Fibroblast of skin of left quadriceps (primary cell): ENCODE results near the gene ZNF764.
"Not testable (repeated sequence)": the region's sequence is repeated elsewhere in the genome, so short reads cannot be mapped to it uniquely, and the experiment has no call there.

Experiments used
- DNase-seq, 2 experiments: peaks; one replicate each; pipeline ENCODE4 v3.0.0-alpha.2; 2013; ENCODE audit warnings: low read depth in 2 of 2

ZNF764 gene

DNA sequence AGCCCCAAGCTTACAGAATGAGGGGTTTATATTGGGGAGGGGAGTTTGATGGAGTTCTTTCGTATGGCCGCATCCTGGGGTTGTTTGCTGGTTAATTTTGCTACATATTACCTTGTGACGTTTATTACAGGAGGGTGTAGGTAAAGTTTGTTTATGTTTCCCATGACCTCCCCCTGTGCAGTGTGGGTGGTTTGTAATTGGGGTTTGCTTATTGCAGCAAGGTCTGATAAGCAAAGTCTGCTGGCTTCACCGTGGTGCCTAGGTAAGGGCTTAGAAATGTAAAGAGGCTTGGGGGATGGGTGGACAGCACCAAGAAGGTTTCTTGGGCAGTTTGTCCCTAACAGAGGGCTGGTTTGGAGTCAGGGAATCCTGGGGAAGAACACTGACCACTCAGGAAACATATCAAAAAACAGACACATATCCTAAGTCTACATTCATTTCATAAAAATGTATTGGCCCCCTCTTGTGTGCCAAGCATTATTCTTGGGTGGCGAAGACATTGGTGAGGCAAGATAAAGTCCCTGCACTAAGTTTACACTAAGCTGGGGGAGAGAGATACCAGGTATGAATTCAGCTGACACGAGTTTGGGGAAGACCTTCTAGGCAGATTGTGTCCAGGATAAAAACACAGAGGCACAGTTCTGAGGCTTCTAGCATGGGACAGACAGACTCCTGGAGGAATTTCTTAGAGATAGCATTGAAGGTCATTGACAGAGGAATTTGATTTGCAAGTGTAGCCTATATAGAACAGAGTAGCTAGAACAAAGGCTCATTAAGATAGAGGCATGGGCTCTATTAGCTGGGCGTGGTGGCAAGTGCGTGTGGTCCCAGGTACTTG, 9.5 kb downstream of the ZNF764 start:
- DNase-seq: no peak

DNA sequence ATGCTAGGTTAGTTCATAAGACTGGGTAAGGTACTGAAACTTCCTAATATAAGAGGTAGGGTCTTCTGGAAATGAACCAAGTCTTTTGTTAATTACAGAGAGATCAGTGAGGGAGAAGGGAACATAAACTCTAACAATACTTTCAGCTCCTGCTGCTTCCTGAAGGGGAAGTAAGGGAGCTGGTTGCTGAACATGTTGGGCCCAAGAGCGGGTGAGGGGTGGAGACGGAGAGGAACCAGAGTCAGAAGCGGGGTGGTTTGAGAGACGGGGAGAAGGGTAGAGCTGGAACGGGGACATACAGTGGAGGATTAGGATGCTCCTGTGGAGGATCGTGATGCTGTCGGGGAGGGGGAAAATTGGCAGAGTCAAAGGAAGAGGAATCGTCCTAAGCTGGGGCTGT, 12.1 kb downstream of the ZNF764 start:
- no peak for DNase-seq

DNA sequence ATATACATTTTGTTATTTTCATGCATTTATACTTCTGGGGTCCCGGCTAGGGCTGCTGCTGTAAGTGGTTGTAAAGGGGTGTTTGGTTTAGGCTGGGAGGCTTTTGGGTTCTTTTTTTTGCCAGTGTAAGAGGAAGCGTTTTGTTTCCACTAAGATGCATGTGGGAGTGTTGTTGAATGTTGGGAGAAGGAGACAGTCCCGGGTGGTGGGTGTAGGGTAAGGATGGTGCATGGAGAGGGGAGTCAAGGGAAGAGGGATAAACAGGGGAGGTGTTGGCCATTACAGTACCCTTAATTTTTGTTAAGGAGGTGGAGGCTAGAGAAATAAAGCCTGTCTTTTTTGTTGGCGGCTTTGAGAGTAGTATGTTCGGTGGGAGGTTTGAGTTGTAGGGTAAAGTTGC, 15.1 kb downstream of the ZNF764 start:
- no peak for DNase-seq

DNA sequence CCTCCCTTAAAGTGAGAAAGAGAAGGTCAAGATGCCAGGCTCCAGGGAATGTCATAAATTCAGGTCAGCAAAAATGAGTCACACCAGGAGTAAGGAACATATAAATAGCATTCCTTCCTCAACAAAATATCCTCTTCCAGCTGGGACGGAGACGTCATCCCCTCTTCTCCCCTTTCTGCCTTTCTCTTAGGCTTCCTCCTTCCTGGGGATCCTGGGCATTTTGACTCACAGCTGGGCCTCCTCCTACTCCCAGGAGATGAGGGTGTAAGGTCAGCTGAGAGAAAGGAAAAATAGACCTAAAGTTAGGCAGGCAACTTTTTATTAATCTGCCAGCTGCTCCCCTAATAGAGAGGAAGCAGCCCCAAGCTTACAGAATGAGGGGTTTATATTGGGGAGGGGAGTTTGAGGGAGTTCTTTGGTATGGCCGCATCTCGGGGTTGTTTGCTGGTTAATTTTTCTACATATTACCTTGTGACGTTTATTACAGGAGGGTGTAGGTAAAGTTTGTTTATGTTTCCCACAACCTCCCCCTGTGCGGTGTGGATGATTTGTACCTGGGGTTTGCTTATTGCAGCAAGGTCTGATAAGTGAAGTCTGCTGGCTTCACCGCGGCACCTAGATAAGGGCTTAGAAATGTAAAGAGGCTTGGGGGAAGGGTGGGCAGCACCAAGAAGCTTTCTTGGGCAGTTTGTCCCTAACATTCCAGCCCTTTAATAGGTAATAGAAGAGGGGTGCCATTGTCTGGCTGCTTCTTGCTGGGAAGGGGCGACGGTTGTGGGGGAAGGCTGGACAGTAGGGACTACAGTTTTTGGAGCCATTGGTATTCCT, 16.5 kb downstream of the ZNF764 start:
- DNase-seq: no peak

GRCh38 chr16:30540916-30541464, 17.2 kb downstream of the ZNF764 start:
- DNase-seq: not testable (repeated sequence)

DNA sequence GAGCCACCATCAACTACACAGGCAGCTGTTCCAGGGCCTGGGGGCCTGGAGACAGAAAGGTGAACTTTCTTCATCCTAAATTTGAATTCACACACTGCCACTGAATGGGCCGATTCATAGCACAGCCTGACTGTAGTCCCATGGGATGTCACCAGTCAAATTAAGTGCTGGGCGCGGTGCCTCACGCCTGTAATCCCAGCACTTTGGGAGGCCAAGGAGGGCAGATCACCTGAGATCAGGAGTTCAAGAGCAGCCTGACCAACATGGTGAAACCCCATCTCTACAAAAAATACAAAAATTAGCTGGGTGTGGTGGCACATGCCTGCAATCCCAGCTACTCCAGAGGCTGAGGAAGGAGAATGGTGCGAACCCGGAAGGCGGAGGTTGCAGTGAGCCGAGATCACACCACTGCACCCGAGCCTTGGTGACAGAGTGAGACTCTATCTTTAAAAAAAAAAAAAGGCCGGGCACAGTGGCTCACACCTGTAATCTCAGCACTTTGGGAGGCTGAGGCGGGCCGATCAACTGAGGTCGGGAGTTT, 18.1 kb downstream of the ZNF764 start:
- not testable (repeated sequence) for DNase-seq

GRCh38 chr16:30539000-30539964, 18.9 kb downstream of the ZNF764 start:
- no peak for DNase-seq

DNA sequence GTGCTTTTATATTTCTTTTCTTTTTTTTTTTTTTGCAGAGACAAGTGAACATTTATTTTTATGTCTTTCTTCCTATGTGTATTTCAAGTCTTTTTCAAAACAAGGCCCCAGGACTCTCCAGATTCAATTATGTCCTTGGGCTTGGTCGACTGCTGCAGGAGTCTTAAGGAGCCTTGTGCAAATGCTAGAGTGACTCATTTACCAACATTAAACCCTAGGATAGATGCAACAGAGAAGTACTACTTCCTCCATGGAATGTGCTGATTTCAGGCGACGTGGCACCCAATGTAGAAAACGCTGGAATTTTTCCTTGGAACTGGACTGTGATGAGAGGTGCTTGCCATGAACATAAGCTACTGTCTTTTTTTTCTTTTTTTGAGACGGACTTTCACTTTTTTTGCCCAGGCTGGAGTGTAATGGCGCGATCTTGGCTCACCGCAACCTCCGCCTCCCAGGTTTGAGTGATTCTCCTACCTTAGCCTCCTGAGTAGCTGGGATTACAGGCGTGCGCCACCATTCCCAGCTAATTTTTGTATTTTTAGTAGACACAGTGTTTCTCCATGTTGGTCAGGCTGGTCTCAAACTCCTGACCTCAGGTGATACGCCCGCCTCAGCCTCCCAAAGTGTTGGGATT, 21.7 kb downstream of the ZNF764 start:
- not testable (repeated sequence) for DNase-seq

- DNase-seq: no peak
Observed at GRCh38 chr16:30535777-30536190, 22.4 kb downstream of the ZNF764 start.

DNA sequence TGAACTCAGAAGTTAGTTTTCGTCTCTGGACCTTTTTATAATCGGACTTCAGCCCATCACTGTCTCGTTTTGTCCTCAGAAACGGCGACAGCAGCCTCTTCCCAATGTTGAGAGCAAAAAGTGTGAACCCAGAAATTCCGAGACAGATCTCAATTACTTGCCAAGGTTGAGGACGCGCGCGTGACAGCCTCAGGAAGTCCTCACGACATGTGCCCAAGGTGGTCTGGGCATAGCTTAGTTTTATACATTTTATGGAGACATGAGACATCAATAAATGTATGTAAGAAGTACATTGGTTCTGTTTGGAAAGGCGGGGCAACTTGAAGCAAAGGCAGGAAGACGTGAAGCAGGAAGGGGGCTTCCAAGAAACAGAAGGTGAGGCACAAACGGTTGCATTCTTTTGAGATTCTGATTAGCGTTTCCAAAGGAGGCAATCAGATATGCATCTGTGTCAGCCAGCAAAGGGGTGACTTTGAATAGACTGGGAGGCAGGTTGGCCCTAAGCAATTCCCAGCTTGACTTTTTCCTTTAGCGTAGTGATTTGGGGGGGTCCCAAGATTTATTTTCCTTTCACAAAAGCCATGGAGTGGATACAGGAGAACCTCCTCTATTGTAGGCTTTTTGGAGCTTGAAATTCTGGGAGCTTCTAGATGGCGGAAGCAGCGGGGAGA, 22.9 kb downstream of the ZNF764 start:
- DNase-seq: no peak

DNA sequence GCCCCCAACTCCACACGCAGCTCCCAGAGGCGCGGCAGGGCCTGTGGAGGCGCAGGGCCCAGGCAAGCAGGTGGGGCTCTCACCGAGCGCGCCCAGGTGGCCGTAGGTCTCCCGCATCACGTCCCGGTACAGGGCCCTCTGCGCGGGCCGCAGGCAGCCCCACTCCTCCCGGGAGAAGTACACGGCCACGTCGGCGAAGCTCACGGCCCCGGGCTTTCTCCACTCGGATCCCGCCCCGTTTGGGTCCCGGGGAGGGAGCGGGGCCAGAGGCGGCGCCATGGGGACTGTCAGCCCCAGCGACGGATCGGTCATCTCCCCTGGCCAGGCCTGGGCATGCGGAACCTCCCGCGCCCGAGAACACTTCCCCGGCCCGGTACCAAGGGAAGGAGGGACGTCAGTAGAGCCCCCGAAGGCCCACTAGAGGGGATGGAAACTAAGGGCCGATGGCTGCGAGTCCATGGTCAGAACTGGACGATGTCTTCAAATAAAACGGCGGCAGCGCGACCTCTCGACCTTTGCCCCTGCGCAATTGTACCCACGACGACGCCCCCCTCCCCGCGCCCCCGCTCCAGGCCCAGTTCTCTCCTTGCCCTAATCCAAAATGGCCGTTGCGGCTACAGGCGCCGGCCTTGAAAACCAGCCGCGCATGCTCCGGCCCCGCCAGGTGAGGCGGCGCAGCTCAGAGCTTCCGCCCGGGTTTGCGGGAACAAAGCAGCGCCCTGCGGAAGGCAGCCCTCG, 23.6 kb downstream of the ZNF764 start, which contains the start of gene ZNF747:
ZNF747 (minus strand) TSS at position 491 of the 738 bp plus-strand sequence; CDS start at position 312, 179 bp downstream.
- DNase-seq: peak; percentile 60 to 65

DNA sequence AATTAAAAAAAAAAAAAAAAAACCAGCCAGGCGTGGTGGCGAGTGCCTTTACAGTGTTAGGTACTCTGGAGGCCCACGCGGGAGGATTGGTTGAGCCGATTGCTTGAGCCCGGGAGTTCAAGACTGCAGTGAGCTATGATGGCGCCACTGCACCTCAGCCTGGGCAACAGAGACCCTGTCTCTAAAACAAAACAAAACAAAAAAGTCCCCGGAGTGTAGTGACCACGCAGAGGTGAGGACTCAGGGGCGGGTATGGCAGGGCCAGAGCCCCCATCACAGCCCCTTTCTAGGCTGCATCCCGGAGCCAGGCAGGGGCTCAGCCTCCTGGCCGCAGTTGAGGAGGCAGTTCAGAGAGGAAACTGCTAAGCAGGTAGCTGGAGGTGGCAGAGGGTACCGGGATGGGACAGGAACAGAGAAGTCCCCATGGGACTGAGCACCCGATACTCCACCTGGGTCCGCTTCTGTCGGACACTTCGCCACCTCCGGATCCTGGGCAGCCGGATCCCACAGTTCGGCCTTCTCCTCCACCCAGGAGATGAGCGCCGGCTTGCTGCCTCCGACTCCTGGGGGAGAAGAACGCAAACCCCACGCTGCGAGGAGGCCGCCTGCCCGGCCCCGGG, 24.3 kb downstream of the ZNF764 start:
- DNase-seq: no peak

- DNase-seq: no peak
Observed at GRCh38 chr16:30533146-30533522, 25.0 kb downstream of the ZNF764 start.

- DNase-seq: no peak
Observed at GRCh38 chr16:30532285-30533145, 25.7 kb downstream of the ZNF764 start.

- no peak for DNase-seq
Observed at GRCh38 chr16:30530163-30531037, 27.8 kb downstream of the ZNF764 start.

DNA sequence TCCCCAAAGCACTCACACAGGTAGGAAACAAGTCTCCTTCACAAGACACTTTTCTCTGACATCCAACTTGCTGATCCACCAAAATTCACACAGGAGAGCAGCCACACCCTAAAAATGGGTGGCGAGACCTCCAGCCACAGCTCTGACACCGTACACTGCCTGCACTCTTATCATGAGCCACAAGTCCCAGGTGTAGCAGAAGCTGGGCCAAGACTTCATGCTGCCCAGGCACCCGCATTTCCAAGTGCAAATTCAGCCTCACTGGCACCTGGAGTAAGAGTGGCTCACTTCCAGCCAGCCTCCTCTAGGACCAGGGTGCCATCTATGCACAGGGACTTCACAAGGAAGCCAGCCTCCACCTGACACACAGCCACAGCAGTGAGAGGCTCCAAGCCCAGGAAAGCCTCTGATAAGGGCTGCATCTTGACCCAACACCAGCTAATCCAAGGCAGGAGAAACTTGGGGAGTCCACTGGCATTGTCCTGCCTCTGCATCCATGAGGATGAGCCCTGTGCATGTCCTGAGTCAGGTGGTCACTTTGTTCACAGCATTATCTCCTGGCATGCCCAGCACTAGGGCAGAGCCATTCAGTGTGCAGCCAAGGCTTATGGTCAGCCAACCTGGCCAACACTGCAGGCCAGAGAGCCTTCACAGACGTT, 29.2 kb downstream of the ZNF764 start:
- DNase-seq: no peak
